Measurements from ENCODE around the gene VWC2L. TPM values are rescaled to one million over a fixed set of nuclear protein-coding genes. Genes with fewer than 3 reads are reported as not detected.

Gene VWC2L
- total and polyA plus RNA-seq, 2 donors (not counting 3 experiments of a cell fraction or from before 2014, with no cell fraction given) = not detected

GRCh38 chr2:214529514-214529913 is 118.7 kb downstream of the VWC2L start:
- Histone ChIP-seq H3K27me3 (ENCODE audit: control insufficient read depth in 2 of 2, insufficient read depth in 2 of 2, low read length in 2 of 2) (no peaks in the 10 kb centered on the region), H3K36me3 (ENCODE audit: control insufficient read depth in 2 of 2, extremely low read depth in 1 of 2, insufficient read depth in 2 of 2, low read length in 2 of 2) (no peaks in the 10 kb centered on the region), H3K4me3 (replicated peaks in 1 of 3; ENCODE audit: insufficient read depth in 1 of 3, low read depth in 1 of 3, low read length in 3 of 3) (no peak overlapping the region), H3K4me2 (ENCODE audit: insufficient read depth, low read length) (no peak overlapping the region), H3K9ac (replicated peaks; ENCODE audit: extremely low read depth, insufficient read depth, low read length) (no peak overlapping the region), H3K9me1 (replicated peaks; ENCODE audit: control insufficient read depth, extremely low read depth, insufficient read depth, low read length) (no peaks in the 10 kb centered on the region), H3K79me2 (ENCODE audit: control insufficient read depth, insufficient read depth, low read length) (no peaks in the 10 kb centered on the region), H3K9me3 (replicated peaks; ENCODE audit: control insufficient read depth, insufficient read depth, low read length) (no peaks in the 10 kb centered on the region), H3K27ac (ENCODE audit: insufficient read depth, low read depth, low read length) (no peak overlapping the region), H4K20me1 (replicated peaks; ENCODE audit: control insufficient read depth, extremely low read depth, insufficient read depth, low read length) (no peaks in the 10 kb centered on the region), H3K4me1 (ENCODE audit: control insufficient read depth, extremely low read depth, insufficient read depth, low read length) (no peaks in the 10 kb centered on the region), H2AFZ (ENCODE audit: low read depth, low read length) (no peak overlapping the region)
- ChIA-PET CTCF (no interaction called here), POLR2A (no interaction called here)
- TF ChIP-seq JUN (IDR thresholded peaks at IDR 0.05; ENCODE audit: borderline replicate concordance, insufficient read depth, insufficient read length, low read depth) (no peak), POLR2AphosphoS5 (IDR thresholded peaks at IDR 0.05; ENCODE audit: insufficient read depth, low read depth, low read length) (no peak), MYC (IDR thresholded peaks at IDR 0.05; ENCODE audit: low read depth, low read length) (no peak), FOS (IDR thresholded peaks at IDR 0.05; ENCODE audit: borderline replicate concordance, insufficient read depth, low read length) (no peak)
- intact Hi-C loops (cut with micrococcal nuclease) = no loop called here
- BruUV-seq (replicated peaks) = no TSS peak
- no peak for FAIRE-seq
- dilution Hi-C loops (cut with MboI; ENCODE audit: extremely low pct_ligation_motif_present, low sequenced_read_pairs) = no loop called here
- no peak for DNase-seq (ENCODE audit: low read depth, low spot score)

- no peak for DNase-seq (ENCODE audit: low read depth, low spot score)
- H2AFZ ChIP-seq (ENCODE audit: low read depth, low read length) = no peak overlapping the region
- no peaks in the 10 kb centered on the region for H3K9me3 ChIP-seq (replicated peaks; ENCODE audit: control insufficient read depth, insufficient read depth, low read length)
- no peak overlapping the region for H3K4me3 ChIP-seq (replicated peaks in 1 of 3; ENCODE audit: insufficient read depth in 1 of 3, low read depth in 1 of 3, low read length in 3 of 3)
- H3K9me1 ChIP-seq (replicated peaks; ENCODE audit: control insufficient read depth, extremely low read depth, insufficient read depth, low read length) = no peaks in the 10 kb centered on the region
- H3K4me2 ChIP-seq (ENCODE audit: insufficient read depth, low read length) = no peak overlapping the region
- H3K79me2 ChIP-seq (ENCODE audit: control insufficient read depth, insufficient read depth, low read length) = no peaks in the 10 kb centered on the region
- TF ChIP-seq JUN (IDR thresholded peaks at IDR 0.05; ENCODE audit: borderline replicate concordance, insufficient read depth, insufficient read length, low read depth) = no peak
- TF ChIP-seq EZH2 (IDR thresholded peaks at IDR 0.05; ENCODE audit: borderline replicate concordance, low read depth, low read length, severe bottlenecking) = no peak
- no peak for TF ChIP-seq MYC (IDR thresholded peaks at IDR 0.05; ENCODE audit: low read depth, low read length)
- TF ChIP-seq, protein P1, sequence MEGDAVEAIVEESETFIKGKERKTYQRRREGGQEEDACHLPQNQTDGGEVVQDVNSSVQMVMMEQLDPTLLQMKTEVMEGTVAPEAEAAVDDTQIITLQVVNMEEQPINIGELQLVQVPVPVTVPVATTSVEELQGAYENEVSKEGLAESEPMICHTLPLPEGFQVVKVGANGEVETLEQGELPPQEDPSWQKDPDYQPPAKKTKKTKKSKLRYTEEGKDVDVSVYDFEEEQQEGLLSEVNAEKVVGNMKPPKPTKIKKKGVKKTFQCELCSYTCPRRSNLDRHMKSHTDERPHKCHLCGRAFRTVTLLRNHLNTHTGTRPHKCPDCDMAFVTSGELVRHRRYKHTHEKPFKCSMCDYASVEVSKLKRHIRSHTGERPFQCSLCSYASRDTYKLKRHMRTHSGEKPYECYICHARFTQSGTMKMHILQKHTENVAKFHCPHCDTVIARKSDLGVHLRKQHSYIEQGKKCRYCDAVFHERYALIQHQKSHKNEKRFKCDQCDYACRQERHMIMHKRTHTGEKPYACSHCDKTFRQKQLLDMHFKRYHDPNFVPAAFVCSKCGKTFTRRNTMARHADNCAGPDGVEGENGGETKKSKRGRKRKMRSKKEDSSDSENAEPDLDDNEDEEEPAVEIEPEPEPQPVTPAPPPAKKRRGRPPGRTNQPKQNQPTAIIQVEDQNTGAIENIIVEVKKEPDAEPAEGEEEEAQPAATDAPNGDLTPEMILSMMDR (IDR thresholded peaks at IDR 0.05; ENCODE audit: extremely low read depth in 1 of 2, insufficient read depth in 1 of 2, low read depth in 1 of 2, low read length in 2 of 2) = no peak
- TF ChIP-seq POLR2AphosphoS5 (IDR thresholded peaks at IDR 0.05; ENCODE audit: insufficient read depth, low read depth, low read length) = no peak
- TF ChIP-seq GATA2 (IDR thresholded peaks at IDR 0.05; ENCODE audit: insufficient read depth, insufficient read length, low read depth, low read length) = no peak
- no peak for TF ChIP-seq FOS (IDR thresholded peaks at IDR 0.05; ENCODE audit: borderline replicate concordance, insufficient read depth, low read length)
- TF ChIP-seq, protein P2, sequence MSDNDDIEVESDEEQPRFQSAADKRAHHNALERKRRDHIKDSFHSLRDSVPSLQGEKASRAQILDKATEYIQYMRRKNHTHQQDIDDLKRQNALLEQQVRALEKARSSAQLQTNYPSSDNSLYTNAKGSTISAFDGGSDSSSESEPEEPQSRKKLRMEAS (IDR thresholded peaks at IDR 0.05; ENCODE audit: insufficient read depth, insufficient read length) = no peak
- no peaks in the 10 kb centered on the region for H3K4me1 ChIP-seq (ENCODE audit: control insufficient read depth, extremely low read depth, insufficient read depth, low read length)
- CTCF ChIA-PET = no interaction called here
- H3K27ac ChIP-seq (ENCODE audit: insufficient read depth, low read depth, low read length) = no peak overlapping the region
- no peak overlapping the region for H3K9ac ChIP-seq (replicated peaks; ENCODE audit: extremely low read depth, insufficient read depth, low read length)
- no peaks in the 10 kb centered on the region for H3K36me3 ChIP-seq (ENCODE audit: control insufficient read depth in 2 of 2, extremely low read depth in 1 of 2, insufficient read depth in 2 of 2, low read length in 2 of 2)
- H3K27me3 ChIP-seq (ENCODE audit: control insufficient read depth in 2 of 2, insufficient read depth in 2 of 2, low read length in 2 of 2) = no peaks in the 10 kb centered on the region
- POLR2A ChIA-PET = no interaction called here
- no TSS peak for BruUV-seq (replicated peaks)
- intact Hi-C loops (cut with micrococcal nuclease) (no loop called here), dilution Hi-C loops (cut with MboI; ENCODE audit: extremely low pct_ligation_motif_present, low sequenced_read_pairs) (no loop called here)
- no peak for FAIRE-seq
- no peaks in the 10 kb centered on the region for H4K20me1 ChIP-seq (replicated peaks; ENCODE audit: control insufficient read depth, extremely low read depth, insufficient read depth, low read length)
Observed at GRCh38 chr2:214533541-214533940, 122.7 kb downstream of the VWC2L start.
